H1 (cell line): ENCODE data around the gene DGKD. TPM values are rescaled to one million over a fixed set of nuclear protein-coding genes. Genes with fewer than 3 reads are reported as not detected.

Experiments used
- ASH2L ChIP-seq: fragments of 200-600, 300-600 bp; sonication (generic); IDR thresholded peaks from one replicate; pipeline ENCODE4 v1.7.1; 2017; ENCODE audit warnings: low read length
- BRCA1 ChIP-seq: IDR thresholded peaks from 2 replicates; pipeline ENCODE4 v1.6.1; 2012; ENCODE audit warnings: low read depth, low read length, improper control_type of control experiment
- CHD1 ChIP-seq: IDR thresholded peaks from 2 replicates; pipeline ENCODE4 v1.6.1; 2012; ENCODE audit warnings: low read depth, low read length, improper control_type of control experiment
- CHD7 ChIP-seq: fragments of 300-600 bp; sonication (generic); IDR thresholded peaks from 2 replicates; pipeline ENCODE4 v1.7.1; 2012; ENCODE audit warnings: low read length, moderate library complexity, mild to moderate bottlenecking, inconsistent platforms; ENCODE audit not compliant: insufficient replicate concordance
- JUND ChIP-seq: IDR thresholded peaks from 2 replicates; pipeline ENCODE4 v1.6.1; 2011; ENCODE audit warnings: mild to moderate bottlenecking, improper control_type of control experiment, low read length
- KDM4A ChIP-seq: IDR thresholded peaks from one replicate; pipeline ENCODE4 v1.7.1; 2012; ENCODE audit warnings: low read depth, mild to moderate bottlenecking, moderate library complexity, low read length, inconsistent platforms; ENCODE audit not compliant: severe bottlenecking
- NRF1 ChIP-seq: IDR thresholded peaks from 2 replicates; pipeline ENCODE4 v1.6.1; 2011; ENCODE audit warnings: mild to moderate bottlenecking, low read depth, low read length, improper control_type of control experiment
- POLR2A ChIP-seq, 2 experiments: IDR thresholded peaks; 1 replicate in 1 of 2; 2 replicates in 1 of 2; pipeline ENCODE4 v1.6.1; 2011; ENCODE audit warnings: low read depth in 2 of 2, low read length in 2 of 2, mild to moderate bottlenecking in 2 of 2; ENCODE audit errors: control extremely low read depth in 1 of 2
- POU5F1 ChIP-seq: IDR thresholded peaks from 2 replicates; pipeline ENCODE4 v1.6.1; 2011; ENCODE audit warnings: low read depth, mild to moderate bottlenecking, low read length, moderate library complexity
- RAD21 ChIP-seq, 2 experiments: IDR thresholded peaks in 1 of 2; conservative IDR thresholded peaks in 1 of 2; 2 replicates each; pipeline ENCODE4 v1.6.1; 2011; ENCODE audit warnings: low read depth in 2 of 2, low read length in 2 of 2, improper control_type of control experiment in 1 of 2, inconsistent platforms in 1 of 2, mild to moderate bottlenecking in 1 of 2, moderate library complexity in 1 of 2
- RXRA ChIP-seq: IDR thresholded peaks from 2 replicates; pipeline ENCODE4 v1.6.1; 2011; ENCODE audit warnings: low read depth, mild to moderate bottlenecking, low read length, moderate library complexity; ENCODE audit not compliant: insufficient read depth
- SIRT6 ChIP-seq: IDR thresholded peaks from one replicate; pipeline ENCODE4 v1.7.1; 2012; ENCODE audit warnings: low read length, inconsistent platforms
- polyA plus RNA-seq, 7 experiments: library from polyadenylated mRNA; depleted of rRNA in 3 of 7; stranded (reverse) in 5 of 7; unstranded in 2 of 7; fragments of >200 nt in 5 of 7; fragments of 200-250 nt in 2 of 7; gene quantifications; 1 replicate in 5 of 7; 2 replicates in 1 of 7; 4 replicates in 1 of 7; pipeline versions ENCODE4 v1.2.1 to v1.2.3, GENCODE V29; 2011 to 2013; ENCODE audit warnings: missing spikeins in 2 of 7, mixed read lengths in 2 of 7
- total RNA-seq: library from RNA; stranded (reverse); fragmentation: NEBNext Ultra II Directional; extraction: Animal tissue kit (Norgen Biotek cat#: 25700); gene quantifications from 2 replicates; pipeline ENCODE4 v1.2.1, GENCODE V29; 2021

Gene DGKD
- total and polyA plus RNA-seq, 2 of the 8 experiments (the other 6 are each of a cell fraction or from before 2014, with no cell fraction given): 7.7 to 30.9 TPM

- TF ChIP-seq CHD7 (no peak), POU5F1 (no peak), NRF1 (no peak), POLR2A (IDR thresholded peaks at IDR 0.05; ENCODE audit: control extremely low read depth in 1 of 2, low read depth in 2 of 2, low read length in 2 of 2) (no peak), RAD21 (IDR thresholded peaks at IDR 0.05 in 1 of 2, conservative IDR thresholded peaks at IDR 0.05 in 1 of 2; ENCODE audit: low read depth in 2 of 2, low read length in 2 of 2) (no peak), CHD1 (no peak), RXRA (no peak), JUND (no peak), BRCA1 (no peak), KDM4A (no peak), SIRT6 (no peak), ASH2L (no peak)
Observed at GRCh38 chr2:233418052-233418760, 63.9 kb downstream of the DGKD start (continued).
